Measurements from ENCODE around the gene FAM229A.

DNA sequence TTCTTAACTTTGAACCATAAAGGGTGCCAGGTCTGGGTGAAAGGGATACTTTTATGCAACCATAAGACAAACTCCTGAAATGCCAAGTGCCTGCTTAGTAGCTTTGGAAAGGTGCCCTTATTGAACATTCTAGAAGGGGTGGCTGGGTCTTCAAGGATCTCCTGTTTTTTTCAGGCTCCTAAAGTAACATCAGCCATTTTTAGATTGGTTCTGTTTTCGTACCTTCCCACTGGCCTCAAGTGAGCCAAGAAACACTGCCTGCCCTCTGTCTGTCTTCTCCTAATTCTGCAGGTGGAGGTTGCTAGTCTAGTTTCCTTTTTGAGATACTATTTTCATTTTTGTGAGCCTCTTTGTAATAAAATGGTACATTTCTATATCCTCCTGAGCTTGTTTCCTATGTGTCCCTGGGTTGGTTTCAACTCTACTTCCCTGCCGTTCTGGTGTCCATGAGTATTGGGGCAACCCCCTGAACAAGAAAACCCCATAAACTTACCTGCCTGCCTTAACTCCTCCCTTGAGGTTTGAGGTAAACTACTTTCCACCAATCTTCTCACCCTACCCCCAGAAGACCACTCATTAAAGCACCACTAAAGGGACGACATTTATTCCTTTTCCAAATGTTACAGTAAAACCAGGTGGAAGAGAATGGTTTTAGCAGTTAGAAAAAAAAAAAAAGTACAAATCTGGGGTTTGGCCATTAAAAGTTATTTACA is 28.9 kb downstream of the FAM229A start:
- no peak for TF ChIP-seq POLR2A (IDR thresholded peaks at IDR 0.05)
- TF ChIP-seq, protein P1, sequence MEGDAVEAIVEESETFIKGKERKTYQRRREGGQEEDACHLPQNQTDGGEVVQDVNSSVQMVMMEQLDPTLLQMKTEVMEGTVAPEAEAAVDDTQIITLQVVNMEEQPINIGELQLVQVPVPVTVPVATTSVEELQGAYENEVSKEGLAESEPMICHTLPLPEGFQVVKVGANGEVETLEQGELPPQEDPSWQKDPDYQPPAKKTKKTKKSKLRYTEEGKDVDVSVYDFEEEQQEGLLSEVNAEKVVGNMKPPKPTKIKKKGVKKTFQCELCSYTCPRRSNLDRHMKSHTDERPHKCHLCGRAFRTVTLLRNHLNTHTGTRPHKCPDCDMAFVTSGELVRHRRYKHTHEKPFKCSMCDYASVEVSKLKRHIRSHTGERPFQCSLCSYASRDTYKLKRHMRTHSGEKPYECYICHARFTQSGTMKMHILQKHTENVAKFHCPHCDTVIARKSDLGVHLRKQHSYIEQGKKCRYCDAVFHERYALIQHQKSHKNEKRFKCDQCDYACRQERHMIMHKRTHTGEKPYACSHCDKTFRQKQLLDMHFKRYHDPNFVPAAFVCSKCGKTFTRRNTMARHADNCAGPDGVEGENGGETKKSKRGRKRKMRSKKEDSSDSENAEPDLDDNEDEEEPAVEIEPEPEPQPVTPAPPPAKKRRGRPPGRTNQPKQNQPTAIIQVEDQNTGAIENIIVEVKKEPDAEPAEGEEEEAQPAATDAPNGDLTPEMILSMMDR (IDR thresholded peaks at IDR 0.05): no peak
- no peak for TF ChIP-seq EP300 (IDR thresholded peaks at IDR 0.05)

All from tibial nerve (tissue), 4 donors.